NCI-H1105 treated with DMSO at 0.1 percent for 48 hours (cell line): ENCODE data around the gene OSBPL1A.

Experiments
- DNase-seq: peaks from one replicate; lab custom pipeline; 2025; lab: John Stamatoyannopoulos, UW

Gene OSBPL1A

DNA sequence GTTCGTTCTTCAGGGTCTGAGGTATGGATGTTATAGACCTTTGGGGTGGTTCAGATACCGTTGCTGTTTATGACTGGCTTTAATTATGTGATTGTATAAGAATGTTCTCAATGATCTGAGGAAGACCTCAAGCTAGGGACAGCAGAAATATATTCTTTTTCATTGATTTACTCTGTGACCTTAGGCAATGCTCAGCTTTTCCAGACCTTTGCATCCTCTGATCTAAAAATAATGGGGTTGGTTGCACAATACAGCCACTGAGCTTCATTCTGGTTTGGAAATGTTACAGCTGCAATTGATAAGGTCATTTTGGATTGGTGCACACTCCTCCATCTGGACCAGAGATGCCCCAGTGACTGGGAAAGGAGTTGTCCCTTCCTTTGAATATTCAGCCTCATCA lies 276.0 kb downstream of the OSBPL1A start:
- no peak for DNase-seq

DNA sequence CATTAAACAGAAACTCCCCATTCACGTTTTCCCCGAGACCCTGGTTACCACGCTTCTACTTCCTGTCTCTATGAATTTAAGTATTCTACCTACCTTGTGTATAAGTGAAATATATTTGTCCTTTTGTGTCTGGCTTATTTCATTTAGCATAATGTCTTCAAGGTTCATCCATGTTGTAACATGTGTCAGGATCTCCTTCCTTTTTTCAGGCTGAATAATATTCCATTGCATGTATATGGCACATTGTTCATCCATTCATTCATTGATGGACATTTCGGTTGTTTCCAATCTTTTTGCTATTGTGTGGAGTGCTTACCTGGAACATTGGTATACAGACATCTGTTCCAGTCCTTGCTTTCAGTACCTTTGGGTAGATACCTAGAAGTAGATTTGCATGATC lies 276.9 kb downstream of the OSBPL1A start:
- DNase-seq: no peak

DNA sequence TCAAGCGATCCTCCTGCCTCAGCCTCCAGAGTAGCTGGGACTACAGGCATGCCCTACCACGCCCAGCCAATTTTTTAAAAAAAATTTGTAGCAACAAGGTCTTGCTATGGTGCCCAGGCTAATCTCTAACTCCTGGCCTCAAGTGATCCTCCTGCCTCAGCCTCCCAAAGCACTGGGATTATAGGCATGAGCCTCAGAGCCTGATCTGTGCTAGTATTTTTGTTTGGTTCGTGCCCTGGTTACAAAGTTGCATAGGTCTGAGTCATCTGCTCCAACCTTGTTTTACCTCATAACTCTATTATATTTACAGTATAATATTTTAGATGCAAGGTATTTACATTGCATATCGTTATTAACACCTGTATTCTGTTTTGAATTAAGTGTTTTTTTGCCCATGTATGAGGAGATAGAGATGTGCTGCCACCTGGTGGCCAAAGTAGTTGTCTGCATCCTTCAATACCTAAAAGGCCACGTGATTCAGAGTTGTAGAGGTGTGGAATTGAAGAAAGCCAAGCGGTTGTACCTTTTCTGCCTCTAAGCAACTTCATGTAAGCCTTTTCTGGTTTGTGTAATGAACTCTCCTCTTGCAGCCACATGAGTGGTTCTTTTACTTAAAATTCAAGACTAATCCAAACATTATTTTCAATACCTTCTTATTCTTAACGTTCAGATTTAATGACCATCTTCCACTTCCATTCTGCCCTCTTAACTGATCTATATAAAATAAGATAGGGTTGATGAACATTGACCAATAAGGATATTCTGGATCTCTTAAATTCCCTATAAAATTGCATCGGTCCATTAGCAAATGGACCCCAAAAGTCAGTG lies 278.7 kb downstream of the OSBPL1A start:
- peak; percentile 84 for DNase-seq

DNA sequence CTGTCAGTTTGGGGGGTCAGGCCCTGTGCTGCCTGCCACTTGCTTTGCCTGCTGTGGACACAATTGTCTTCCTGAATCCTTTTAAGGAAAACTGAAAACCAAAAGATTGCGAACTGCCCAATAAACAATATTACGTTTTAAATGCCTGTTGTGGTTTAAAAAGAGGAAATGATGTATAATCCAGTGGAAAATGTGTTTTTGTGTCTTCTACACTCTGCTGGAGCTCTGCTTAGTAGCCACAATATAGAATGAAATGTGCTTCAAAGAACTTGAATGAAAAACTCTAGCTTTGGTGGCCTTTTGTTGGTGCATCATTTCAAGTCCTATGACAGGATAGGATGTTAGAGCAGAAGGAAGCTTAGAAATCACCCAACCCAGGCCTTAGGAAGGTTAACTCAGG lies 282.0 kb downstream of the OSBPL1A start:
- no peak for DNase-seq

DNA sequence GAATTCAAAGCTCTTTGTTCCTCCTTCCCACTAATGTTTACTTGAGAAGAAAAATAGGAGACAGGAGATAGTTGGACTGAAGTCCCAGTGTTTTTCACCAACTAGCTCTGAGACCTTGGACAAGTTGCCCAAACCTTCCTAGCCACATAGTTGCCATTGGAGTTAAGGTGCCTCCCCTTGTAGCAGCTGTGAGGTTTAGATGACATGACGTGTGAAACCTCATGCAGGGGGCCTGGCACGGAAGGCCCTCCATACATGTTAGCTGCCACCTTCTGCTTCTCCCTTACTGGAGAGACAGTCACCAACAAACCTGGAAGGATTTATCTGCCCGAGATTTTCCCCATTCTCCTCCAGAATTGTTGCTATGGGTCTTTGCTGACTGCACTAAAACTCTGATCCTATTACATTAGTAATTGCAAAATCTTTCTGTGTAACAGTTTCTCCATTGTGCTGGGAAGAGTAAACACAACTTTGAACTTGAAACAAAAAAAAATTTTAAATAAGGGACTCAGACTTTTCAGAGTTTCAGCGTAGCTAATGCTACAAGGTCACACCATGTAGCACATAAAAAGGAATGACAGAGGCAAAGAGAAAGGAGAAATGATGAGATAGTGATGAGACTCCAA lies 282.6 kb downstream of the OSBPL1A start:
- DNase-seq: no peak

DNA sequence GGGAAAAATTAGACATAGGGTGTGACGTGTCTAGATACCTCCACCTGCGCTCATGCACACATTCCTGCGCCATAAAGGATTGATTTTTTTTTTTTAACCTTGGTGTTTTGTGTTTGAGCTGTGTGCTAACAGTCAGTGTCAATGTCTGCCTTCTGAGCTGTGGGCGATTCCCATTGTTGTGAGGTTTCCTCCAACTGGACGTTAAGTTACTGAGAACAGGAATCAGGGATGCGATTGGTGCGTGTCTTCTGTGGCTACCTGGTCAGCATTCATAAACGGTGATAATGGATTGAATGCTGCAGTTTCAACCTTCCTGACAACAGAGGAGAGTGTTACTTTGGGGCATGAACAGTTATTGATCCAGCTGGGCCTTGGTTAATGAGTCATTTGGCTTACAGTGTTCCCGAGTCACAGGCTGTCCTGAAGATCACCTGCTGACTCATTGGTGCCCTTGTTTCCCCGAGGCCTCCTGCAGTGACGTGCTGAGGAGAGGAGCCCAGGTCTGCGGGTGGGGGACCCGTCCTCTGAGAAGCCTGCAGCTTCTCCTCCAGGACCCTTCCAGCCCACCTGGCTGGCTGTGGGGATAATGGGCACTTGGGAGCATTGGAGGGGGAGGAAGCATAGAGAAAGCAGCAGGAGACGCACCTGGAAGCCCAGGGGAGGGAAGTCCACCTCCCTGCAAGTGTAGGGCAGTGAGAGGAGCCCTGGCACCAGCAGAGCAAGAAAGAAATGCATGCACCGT lies 284.6 kb downstream of the OSBPL1A start:
- no peak for DNase-seq

DNA sequence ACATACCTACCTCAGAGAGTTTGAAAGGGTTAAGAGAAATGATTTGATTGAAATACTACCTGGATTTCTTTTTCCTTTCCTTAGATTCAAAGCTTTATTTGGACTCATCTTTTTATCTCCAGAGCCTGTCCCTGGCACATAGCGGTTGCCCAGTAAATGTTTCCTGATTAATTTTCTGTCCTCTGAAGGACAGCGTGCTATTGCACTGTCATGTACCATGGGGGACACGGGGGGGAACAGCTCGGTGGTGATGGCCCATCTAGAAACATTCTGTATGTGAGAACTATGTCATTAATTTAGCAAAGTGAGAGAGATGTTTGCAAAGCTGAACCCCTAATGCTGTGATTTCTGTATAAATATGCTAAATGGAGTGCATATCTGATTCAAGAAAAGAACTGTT lies 285.2 kb downstream of the OSBPL1A start:
- DNase-seq: no peak
